MM.1S (cell line): Measurements from ENCODE around the gene KMT5C.

Experiments
- DNase-seq: peaks from one replicate; pipeline ENCODE4 v3.0.0-alpha.2; 2015
- H2AFZ ChIP-seq: fragments of 300-600 bp; sonication (generic); 2 replicates; pipeline ENCODE4 v1.6.0; 2016; ENCODE audit warnings: antibody characterized with exemption, low read length
- H3F3A ChIP-seq: fragments of 300-600 bp; sonication (generic); 2 replicates; pipeline ENCODE4 v1.6.1; 2016; ENCODE audit warnings: mild to moderate bottlenecking, antibody characterized with exemption, low read length, moderate library complexity, mixed read lengths; ENCODE audit not compliant: insufficient read depth
- H3K27ac ChIP-seq: fragments of 300-600 bp; sonication (generic); 2 replicates; pipeline ENCODE4 v1.5.1; 2016; ENCODE audit warnings: mild to moderate bottlenecking, low read length
- H3K27me3 ChIP-seq: fragments of 300-600 bp; sonication (generic); replicated peaks from 2 replicates; pipeline ENCODE4 v1.6.0; 2016; ENCODE audit warnings: low read length; ENCODE audit not compliant: insufficient read depth
- H3K36me3 ChIP-seq: fragments of 300-600 bp; sonication (generic); replicated peaks from 2 replicates; pipeline ENCODE4 v1.6.1; 2016; ENCODE audit warnings: mild to moderate bottlenecking, low read length, mixed read lengths; ENCODE audit not compliant: insufficient read depth
- H3K4me1 ChIP-seq: fragments of 300-600 bp; sonication (generic); 2 replicates; pipeline ENCODE4 v1.6.1; 2016; ENCODE audit warnings: low read length, mixed read lengths
- H3K4me2 ChIP-seq: fragments of 300-600 bp; sonication (generic); 2 replicates; pipeline ENCODE4 v1.6.0; 2016; ENCODE audit warnings: low read depth, low read length
- H3K4me3 ChIP-seq: fragments of 300-600 bp; sonication (generic); 2 replicates; pipeline ENCODE4 v1.5.1; 2016; ENCODE audit warnings: low read length, mixed read lengths
- H3K79me2 ChIP-seq: fragments of 300-600 bp; sonication (generic); 2 replicates; pipeline ENCODE4 v1.6.1; 2016; ENCODE audit warnings: mixed run types, low read length, mixed read lengths
- H3K9ac ChIP-seq: fragments of 300-600 bp; sonication (generic); 2 replicates; pipeline ENCODE4 v1.6.1; 2016; ENCODE audit warnings: low read length, mixed read lengths
- H3K9me2 ChIP-seq: fragments of 300-600 bp; sonication (generic); replicated peaks from 2 replicates; pipeline ENCODE4 v1.6.1; 2016; ENCODE audit warnings: mild to moderate bottlenecking, low read length, mixed read lengths; ENCODE audit not compliant: insufficient read depth
- H3K9me3 ChIP-seq: fragments of 300-600 bp; sonication (generic); replicated peaks from 2 replicates; pipeline ENCODE4 v1.6.1; 2016; ENCODE audit warnings: mild to moderate bottlenecking, low read length, mixed read lengths; ENCODE audit not compliant: insufficient read depth
- H4K20me1 ChIP-seq: fragments of 300-600 bp; sonication (generic); 2 replicates; pipeline ENCODE4 v1.6.1; 2016; ENCODE audit warnings: mild to moderate bottlenecking, low read length, moderate library complexity, mixed read lengths; ENCODE audit not compliant: insufficient read depth
- EZH2 ChIP-seq: fragments of 300-600 bp; sonication (generic); optimal IDR thresholded peaks from 2 replicates; pipeline ENCODE3; 2017; ENCODE audit warnings: low read depth, mild to moderate bottlenecking, antibody characterized with exemption, low read length, mixed read lengths
- EZH2phosphoT487 ChIP-seq: fragments of 300-600 bp; sonication (generic); IDR thresholded peaks from 2 replicates; pipeline ENCODE4 v1.6.1; 2018; ENCODE audit warnings: antibody characterized with exemption, low read length
- TF ChIP-seq, protein P1 (sequence below): fragments of 300-600 bp; sonication (generic); IDR thresholded peaks from 2 replicates; pipeline ENCODE4 v1.5.1; 2016; ENCODE audit warnings: antibody characterized with exemption, low read length, mixed read lengths

Gene KMT5C

DNA sequence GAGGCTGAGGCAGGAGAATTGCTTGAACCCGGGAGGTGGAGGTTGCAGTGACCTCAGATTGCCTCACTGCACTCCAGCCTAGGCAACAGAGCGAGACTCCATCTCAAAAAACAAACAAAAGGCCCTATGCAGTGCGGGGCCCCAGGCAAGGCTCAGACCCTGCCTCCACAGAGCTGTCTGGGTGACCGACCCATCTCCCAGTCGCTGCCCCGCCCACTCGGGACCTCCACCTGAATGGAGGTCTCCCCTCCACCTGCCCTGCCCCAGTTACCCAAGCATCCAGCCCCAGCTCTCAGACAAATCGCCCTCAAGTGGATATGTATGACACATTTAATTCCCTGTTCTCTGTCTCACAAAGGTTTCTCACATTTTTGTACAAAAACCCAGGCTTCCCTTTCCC is 25.6 kb downstream of the KMT5C start:
- Histone ChIP-seq H3K4me2 (no peak overlapping the region), H3K9me2 (no peaks in the 10 kb centered on the region), H3K27ac (no peak overlapping the region), H3K79me2 (no peaks in the 10 kb centered on the region), H3K36me3 (no peaks in the 10 kb centered on the region), H3K4me3 (no peak overlapping the region), H3K4me1 (no peaks in the 10 kb centered on the region), H3F3A (no peaks in the 10 kb centered on the region), H3K9ac (no peak overlapping the region), H3K27me3 (peaks cover 72% of the 10 kb centered on the region), H4K20me1 (no peaks in the 10 kb centered on the region), H3K9me3 (no peaks in the 10 kb centered on the region), H2AFZ (no peak overlapping the region)
- TF ChIP-seq, protein P1, sequence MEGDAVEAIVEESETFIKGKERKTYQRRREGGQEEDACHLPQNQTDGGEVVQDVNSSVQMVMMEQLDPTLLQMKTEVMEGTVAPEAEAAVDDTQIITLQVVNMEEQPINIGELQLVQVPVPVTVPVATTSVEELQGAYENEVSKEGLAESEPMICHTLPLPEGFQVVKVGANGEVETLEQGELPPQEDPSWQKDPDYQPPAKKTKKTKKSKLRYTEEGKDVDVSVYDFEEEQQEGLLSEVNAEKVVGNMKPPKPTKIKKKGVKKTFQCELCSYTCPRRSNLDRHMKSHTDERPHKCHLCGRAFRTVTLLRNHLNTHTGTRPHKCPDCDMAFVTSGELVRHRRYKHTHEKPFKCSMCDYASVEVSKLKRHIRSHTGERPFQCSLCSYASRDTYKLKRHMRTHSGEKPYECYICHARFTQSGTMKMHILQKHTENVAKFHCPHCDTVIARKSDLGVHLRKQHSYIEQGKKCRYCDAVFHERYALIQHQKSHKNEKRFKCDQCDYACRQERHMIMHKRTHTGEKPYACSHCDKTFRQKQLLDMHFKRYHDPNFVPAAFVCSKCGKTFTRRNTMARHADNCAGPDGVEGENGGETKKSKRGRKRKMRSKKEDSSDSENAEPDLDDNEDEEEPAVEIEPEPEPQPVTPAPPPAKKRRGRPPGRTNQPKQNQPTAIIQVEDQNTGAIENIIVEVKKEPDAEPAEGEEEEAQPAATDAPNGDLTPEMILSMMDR = no peak
- TF ChIP-seq EZH2 = no peak
- DNase-seq = no peak

DNA sequence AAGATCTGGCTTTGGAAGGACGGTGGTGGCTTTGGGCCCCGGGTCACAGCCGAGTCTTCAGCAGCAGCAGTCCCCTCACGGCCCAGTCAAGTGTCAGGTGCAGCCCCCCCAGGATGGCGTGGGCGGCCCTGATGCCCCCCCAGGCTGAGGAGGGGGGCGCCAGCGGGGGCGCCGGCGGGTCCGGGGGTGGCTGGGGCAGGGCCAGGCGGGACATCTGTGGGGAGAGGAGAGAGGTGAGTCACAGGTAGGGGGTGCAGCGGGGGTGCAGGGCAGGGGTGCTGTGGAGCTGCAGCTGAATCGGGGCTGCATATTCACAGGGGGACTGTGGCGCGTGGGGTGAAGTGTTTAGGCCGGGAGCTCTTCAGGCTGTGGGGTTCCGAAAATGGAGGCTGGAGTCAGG is 26.3 kb downstream of the KMT5C start:
- Histone ChIP-seq H3K79me2 (no peaks in the 10 kb centered on the region), H3K4me3 (no peak overlapping the region), H3F3A (no peaks in the 10 kb centered on the region), H3K4me2 (no peak overlapping the region), H3K4me1 (no peaks in the 10 kb centered on the region), H3K36me3 (no peaks in the 10 kb centered on the region), H3K9me2 (no peaks in the 10 kb centered on the region), H2AFZ (no peak overlapping the region), H3K27me3 (peaks cover 77% of the 10 kb centered on the region), H4K20me1 (no peaks in the 10 kb centered on the region), H3K9ac (no peak overlapping the region), H3K9me3 (no peaks in the 10 kb centered on the region), H3K27ac (no peak overlapping the region)
- TF ChIP-seq EZH2 = no peak
- TF ChIP-seq, protein P1 = no peak
- no peak for TF ChIP-seq EZH2phosphoT487
- no peak for DNase-seq

DNA sequence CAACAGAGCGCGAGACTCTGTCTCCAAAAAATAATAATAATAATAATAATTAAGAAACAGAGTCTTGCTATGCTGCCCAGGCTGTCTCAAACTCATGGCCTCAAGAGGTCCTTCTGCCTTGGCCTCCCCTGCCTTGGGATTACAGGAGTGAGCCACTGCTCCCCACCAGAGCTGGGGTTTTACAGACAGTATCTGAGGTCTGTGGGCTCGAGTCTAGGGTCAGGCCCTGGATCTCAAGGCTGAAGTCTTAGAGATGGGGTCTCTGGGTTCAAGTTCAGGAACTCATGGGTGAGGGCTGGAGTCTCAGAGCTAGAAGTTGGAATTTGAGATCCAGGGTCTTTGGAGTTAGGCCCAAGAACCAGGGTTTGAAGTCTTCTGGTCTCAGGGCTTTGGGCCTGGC is 27.1 kb downstream of the KMT5C start:
- no peaks in the 10 kb centered on the region for H3F3A ChIP-seq
- no peak overlapping the region for H3K9ac ChIP-seq
- no peaks in the 10 kb centered on the region for H4K20me1 ChIP-seq
- no peaks in the 10 kb centered on the region for H3K4me1 ChIP-seq
- TF ChIP-seq, protein P1 = no peak
- TF ChIP-seq EZH2 = no peak
- no peak for TF ChIP-seq EZH2phosphoT487
- H3K9me2 ChIP-seq = no peaks in the 10 kb centered on the region
- H3K4me2 ChIP-seq = no peak overlapping the region
- no peaks in the 10 kb centered on the region for H3K36me3 ChIP-seq
- H3K27ac ChIP-seq = no peak overlapping the region
- H3K79me2 ChIP-seq = no peaks in the 10 kb centered on the region
- no peak for DNase-seq
- no peak overlapping the region for H2AFZ ChIP-seq
- H3K27me3 ChIP-seq = peaks cover 83% of the 10 kb centered on the region
- H3K4me3 ChIP-seq = no peak overlapping the region
- H3K9me3 ChIP-seq = no peaks in the 10 kb centered on the region
